ENCODE measurements around the gene PALLD. TPM values are rescaled to one million over a fixed set of nuclear protein-coding genes. Genes with fewer than 3 reads are reported as not detected.
A peak's percentile ranks its signal among the peaks of the same experiment; 100 is the strongest.

Gene PALLD
- total and polyA plus RNA-seq, 2 experiments from 2014 or later, result 157 to 178 TPM

DNA sequence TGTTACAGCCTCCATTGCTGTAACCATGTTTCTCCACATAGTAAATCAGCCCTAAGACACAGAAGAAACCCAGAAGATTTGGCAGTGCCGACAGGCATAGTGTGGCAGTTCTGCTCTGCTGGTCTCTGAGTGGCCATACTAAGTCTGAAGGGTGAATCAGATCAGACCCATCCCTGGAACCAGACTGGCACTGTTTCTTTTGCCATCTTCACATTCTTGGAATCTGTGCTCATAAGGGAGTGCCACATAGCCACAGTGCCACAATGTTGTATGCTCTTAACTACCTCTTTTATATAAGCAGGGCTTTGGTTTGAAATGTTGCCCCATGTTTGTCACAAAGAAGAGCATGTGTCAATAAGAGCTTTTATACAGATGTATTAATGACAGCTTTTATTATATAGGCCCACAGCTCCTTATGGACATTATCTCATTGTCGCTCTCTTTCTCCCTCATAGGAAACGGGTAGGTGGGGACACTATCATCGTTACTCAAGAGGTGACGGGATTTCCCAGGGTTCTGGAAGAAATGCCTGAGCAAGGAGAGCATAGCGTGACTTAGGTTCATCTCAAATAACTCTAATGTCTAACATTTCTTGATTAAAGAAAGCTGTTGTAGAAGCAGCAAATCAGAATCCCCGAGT lies 385.0 kb downstream of the PALLD start:
- Histone ChIP-seq H3K9me3 (ENCODE audit: low read depth) (no peaks in the 10 kb centered on the region), H3K4me1 (ENCODE audit: low read depth) (peaks cover 17% of the 10 kb centered on the region), H3K27ac (no peak overlapping the region), H3K27me3 (no peaks in the 10 kb centered on the region), H3K36me3 (peaks cover 30% of the 10 kb centered on the region), H3K4me3 (no peak overlapping the region)
- TF ChIP-seq, protein P1, sequence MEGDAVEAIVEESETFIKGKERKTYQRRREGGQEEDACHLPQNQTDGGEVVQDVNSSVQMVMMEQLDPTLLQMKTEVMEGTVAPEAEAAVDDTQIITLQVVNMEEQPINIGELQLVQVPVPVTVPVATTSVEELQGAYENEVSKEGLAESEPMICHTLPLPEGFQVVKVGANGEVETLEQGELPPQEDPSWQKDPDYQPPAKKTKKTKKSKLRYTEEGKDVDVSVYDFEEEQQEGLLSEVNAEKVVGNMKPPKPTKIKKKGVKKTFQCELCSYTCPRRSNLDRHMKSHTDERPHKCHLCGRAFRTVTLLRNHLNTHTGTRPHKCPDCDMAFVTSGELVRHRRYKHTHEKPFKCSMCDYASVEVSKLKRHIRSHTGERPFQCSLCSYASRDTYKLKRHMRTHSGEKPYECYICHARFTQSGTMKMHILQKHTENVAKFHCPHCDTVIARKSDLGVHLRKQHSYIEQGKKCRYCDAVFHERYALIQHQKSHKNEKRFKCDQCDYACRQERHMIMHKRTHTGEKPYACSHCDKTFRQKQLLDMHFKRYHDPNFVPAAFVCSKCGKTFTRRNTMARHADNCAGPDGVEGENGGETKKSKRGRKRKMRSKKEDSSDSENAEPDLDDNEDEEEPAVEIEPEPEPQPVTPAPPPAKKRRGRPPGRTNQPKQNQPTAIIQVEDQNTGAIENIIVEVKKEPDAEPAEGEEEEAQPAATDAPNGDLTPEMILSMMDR (IDR thresholded peaks at IDR 0.05; ENCODE audit: low read depth, low read length), result no peak
- no peak for DNase-seq (ENCODE audit: low read depth in 1 of 2, low spot score in 1 of 2)

- Histone ChIP-seq H3K27me3 (no peaks in the 10 kb centered on the region), H3K27ac (no peak overlapping the region), H3K4me1 (ENCODE audit: low read depth) (peaks cover 24% of the 10 kb centered on the region), H3K36me3 (peaks cover 30% of the 10 kb centered on the region), H3K4me3 (no peak overlapping the region), H3K9me3 (ENCODE audit: low read depth) (no peaks in the 10 kb centered on the region)
- TF ChIP-seq, protein P1 (IDR thresholded peaks at IDR 0.05; ENCODE audit: low read depth, low read length), result no peak
- DNase-seq (ENCODE audit: low read depth in 1 of 2, low spot score in 1 of 2), result peak in 1 of 2 donors; percentile 67
Observed at GRCh38 chr4:168882650-168883233, 385.9 kb downstream of the PALLD start.

GRCh38 chr4:168883513-168883912 lies 386.7 kb downstream of the PALLD start:
- Histone ChIP-seq H3K27me3 (no peaks in the 10 kb centered on the region), H3K27ac (no peak overlapping the region), H3K4me1 (ENCODE audit: low read depth) (peaks cover 27% of the 10 kb centered on the region), H3K9me3 (ENCODE audit: low read depth) (no peaks in the 10 kb centered on the region), H3K4me3 (no peak overlapping the region), H3K36me3 (peaks cover 26% of the 10 kb centered on the region)
- TF ChIP-seq, protein P1 (IDR thresholded peaks at IDR 0.05; ENCODE audit: low read depth, low read length), result no peak
- no peak for DNase-seq (ENCODE audit: low read depth in 1 of 2, low spot score in 1 of 2)

- H3K36me3 ChIP-seq, result peaks cover 24% of the 10 kb centered on the region
- H3K27me3 ChIP-seq, result no peaks in the 10 kb centered on the region
- peaks cover 25% of the 10 kb centered on the region for H3K4me1 ChIP-seq (ENCODE audit: low read depth)
- no peak overlapping the region for H3K27ac ChIP-seq
- H3K9me3 ChIP-seq (ENCODE audit: low read depth), result no peaks in the 10 kb centered on the region
- no peak overlapping the region for H3K4me3 ChIP-seq
- DNase-seq (ENCODE audit: low read depth in 1 of 2, low spot score in 1 of 2), result no peak
- TF ChIP-seq, protein P1 (IDR thresholded peaks at IDR 0.05; ENCODE audit: low read depth, low read length), result no peak
Observed at GRCh38 chr4:168884251-168885124, 387.6 kb downstream of the PALLD start.

DNA sequence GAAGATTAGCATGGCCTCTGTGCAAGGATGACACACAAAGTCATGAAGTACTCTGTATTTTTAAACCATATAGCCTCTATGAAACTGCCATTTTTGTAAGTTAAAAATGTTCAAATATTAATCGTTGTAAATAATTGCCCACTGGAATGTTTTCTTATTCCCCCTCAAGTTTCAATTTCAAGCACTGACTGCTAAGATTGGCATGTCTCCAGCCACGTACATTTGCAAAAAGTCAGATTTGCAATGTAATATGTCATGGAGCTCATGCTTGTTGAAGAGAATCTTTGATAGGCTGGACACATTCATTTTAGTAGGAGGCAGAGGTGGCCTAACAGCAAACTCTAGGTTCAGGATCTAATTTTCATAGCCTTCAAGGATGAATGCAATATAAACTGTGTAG lies 388.5 kb downstream of the PALLD start:
- TF ChIP-seq, protein P1 (IDR thresholded peaks at IDR 0.05; ENCODE audit: low read depth, low read length), result no peak
- DNase-seq (ENCODE audit: low read depth in 1 of 2, low spot score in 1 of 2), result no peak
- H3K27me3 ChIP-seq, result no peaks in the 10 kb centered on the region
- no peak overlapping the region for H3K27ac ChIP-seq
- H3K4me3 ChIP-seq, result no peak overlapping the region
- peaks cover 17% of the 10 kb centered on the region for H3K4me1 ChIP-seq (ENCODE audit: low read depth)
- H3K36me3 ChIP-seq, result peaks cover 25% of the 10 kb centered on the region
- no peaks in the 10 kb centered on the region for H3K9me3 ChIP-seq (ENCODE audit: low read depth)

All from cardiac muscle cell (in vitro differentiated cells and primary cell).